HCT116 (cell line): ENCODE results near the gene ACTN4. TPM values are rescaled to one million over a fixed set of nuclear protein-coding genes. Genes with fewer than 3 reads are reported as not detected.

ENCODE experiments used
- ATAC-seq: fragments of 200-7000 bp; cut with Tn5 transposase; 2 replicates; pipeline ENCODE4 v1.9.1; 2020; ENCODE audit warnings: mild to moderate bottlenecking, moderate library complexity
- BruUV-seq: library from RNA; stranded (reverse); fragments of 400-500 nt; replicated peaks from 2 replicates; lab custom pipeline; 2021; lab: Mats Ljungman, UMichigan
- CTCF ChIA-PET: fragments of 300-600 bp; sonication (Branson Sonifier 250); formaldehyde crosslinking; loops from one replicate; lab custom pipeline; 2021; ENCODE audit warnings: antibody characterized with exemption; lab: Charles Lee
- POLR2A ChIA-PET: fragments of 300-600, 350-600 bp; sonication (Branson Sonifier 250); formaldehyde crosslinking; loops from one replicate; lab custom pipeline; 2021; ENCODE audit warnings: antibody characterized with exemption; lab: Charles Lee
- RAD21 ChIA-PET, 2 experiments: fragments of 300-600 bp; sonication (Branson Sonifier 250); formaldehyde crosslinking; loops; one replicate each; lab custom pipeline; 2023; ENCODE audit warnings: low total read pairs in 2 of 2; ENCODE audit not compliant: uncharacterized antibody in 2 of 2, unreplicated experiment in 2 of 2, low non-redundant PET in 1 of 2; lab: Charles Lee
- DNase-seq: peaks from one replicate; pipeline ENCODE4 v3.0.0-alpha.2; 2010; ENCODE audit warnings: low read depth, low spot score
- H2AFZ ChIP-seq: fragments of 200-600 bp; shearing (Covaris generic), sonication (generic); 2 replicates; pipeline ENCODE4 v1.6.1; 2017; ENCODE audit warnings: low read depth, mixed run types, mixed read lengths, antibody characterized with exemption, low read length; ENCODE audit not compliant: poor library complexity, severe bottlenecking
- H3K27ac ChIP-seq: 2 replicates; pipeline ENCODE4 v1.5.1; 2012; ENCODE audit warnings: low read depth, low read length
- H3K27me3 ChIP-seq: fragments of 200-600 bp; sonication (generic); 2 replicates; pipeline ENCODE4 v1.6.1; 2016; ENCODE audit warnings: mixed run types, low read length, mixed read lengths; ENCODE audit not compliant: insufficient read depth
- H3K36me3 ChIP-seq, 2 experiments: fragments of 200-500 bp in 1 of 2; fragments of 200-600 bp in 1 of 2; sonication (Bioruptor generic) in 1 of 2; sonication (generic) in 1 of 2; 2 replicates each; pipeline versions ENCODE4 v1.5.1 to v1.6.1; 2014 to 2016; ENCODE audit warnings: low read length in 2 of 2, inconsistent platforms in 1 of 2, mixed read lengths in 1 of 2, mixed run types in 1 of 2; ENCODE audit not compliant: insufficient read depth in 2 of 2, control insufficient read depth in 1 of 2
- H3K4me1 ChIP-seq, 2 experiments: fragments of 200-600 bp in 1 of 2; sonication (generic) in 1 of 2; 2 replicates each; pipeline versions ENCODE4 v1.5.1 to v1.6.1; 2012 to 2017; ENCODE audit warnings: low read length in 2 of 2, inconsistent platforms in 1 of 2, mild to moderate bottlenecking in 1 of 2, mixed read lengths in 1 of 2, mixed run types in 1 of 2, moderate library complexity in 1 of 2; ENCODE audit not compliant: insufficient read depth in 2 of 2, control insufficient read depth in 1 of 2
- H3K4me2 ChIP-seq: fragments of 200-600 bp; sonication (generic); 2 replicates; pipeline ENCODE4 v1.6.1; 2017; ENCODE audit warnings: mixed run types, low read length, mixed read lengths
- H3K4me3 ChIP-seq, 2 experiments: fragments of 200-600 bp in 1 of 2; sonication (generic) in 1 of 2; replicated peaks in 1 of 2; 2 replicates each; pipeline ENCODE4 v1.5.1; 2011 to 2016; ENCODE audit warnings: low read length in 2 of 2, control low read depth in 1 of 2, low read depth in 1 of 2, mild to moderate bottlenecking in 1 of 2, mixed read lengths in 1 of 2, mixed run types in 1 of 2
- H3K79me2 ChIP-seq: fragments of 200-600 bp; sonication (generic); 2 replicates; pipeline ENCODE4 v1.6.1; 2017; ENCODE audit warnings: mild to moderate bottlenecking, mixed run types, low read length, moderate library complexity, mixed read lengths; ENCODE audit not compliant: insufficient read depth
- H3K9ac ChIP-seq: fragments of 200-600 bp; sonication (generic); 2 replicates; pipeline ENCODE4 v1.6.1; 2016; ENCODE audit warnings: low read length, mixed read lengths
- H3K9me2 ChIP-seq: fragments of 200-600 bp; sonication (generic), shearing (Covaris generic); 2 replicates; pipeline ENCODE4 v1.6.1; 2017; ENCODE audit warnings: mixed run types, mild to moderate bottlenecking, moderate library complexity; ENCODE audit not compliant: insufficient read depth
- H3K9me3 ChIP-seq, 2 experiments: fragments of 200-500 bp in 1 of 2; fragments of 200-600 bp in 1 of 2; sonication (Bioruptor generic) in 1 of 2; sonication (generic) in 1 of 2; 2 replicates each; pipeline ENCODE4 v1.6.1; 2014 to 2017; ENCODE audit warnings: low read length in 2 of 2, mixed read lengths in 2 of 2, inconsistent platforms in 1 of 2, low read depth in 1 of 2, mild to moderate bottlenecking in 1 of 2, mixed run types in 1 of 2, moderate library complexity in 1 of 2; ENCODE audit not compliant: control insufficient read depth in 1 of 2, insufficient read depth in 1 of 2
- H4K20me1 ChIP-seq: fragments of 200-600 bp; sonication (generic), shearing (Covaris generic); 2 replicates; pipeline ENCODE4 v1.6.1; 2017; ENCODE audit warnings: mixed run types, mild to moderate bottlenecking, moderate library complexity; ENCODE audit not compliant: insufficient read depth
- CBX3 ChIP-seq: IDR thresholded peaks from 2 replicates; pipeline ENCODE4 v1.6.1; 2012; ENCODE audit warnings: low read depth
- CEBPB ChIP-seq: IDR thresholded peaks from 2 replicates; pipeline ENCODE4 v1.6.1; 2012; ENCODE audit warnings: low read depth
- EGR1 ChIP-seq: IDR thresholded peaks from 2 replicates; pipeline ENCODE4 v1.6.1; 2012; ENCODE audit warnings: low read depth
- EZH2 ChIP-seq: fragments of 200-600 bp; sonication (generic); IDR thresholded peaks from 2 replicates; pipeline ENCODE4 v1.6.1; 2017; ENCODE audit warnings: antibody characterized with exemption, mixed run types
- EZH2phosphoT487 ChIP-seq: fragments of 200-600 bp; IDR thresholded peaks from 2 replicates; pipeline ENCODE4 v1.6.1; 2018; ENCODE audit warnings: antibody characterized with exemption, borderline replicate concordance
- FOSL1 ChIP-seq: IDR thresholded peaks from 2 replicates; pipeline ENCODE4 v1.6.1; 2012; ENCODE audit warnings: low read depth
- JUND ChIP-seq: IDR thresholded peaks from 2 replicates; pipeline ENCODE4 v1.6.1; 2012
- MAX ChIP-seq: IDR thresholded peaks from 2 replicates; pipeline ENCODE4 v1.6.1; 2012
- POLR2A ChIP-seq: IDR thresholded peaks from 2 replicates; pipeline ENCODE4 v1.7.0; 2011; ENCODE audit warnings: borderline replicate concordance; ENCODE audit not compliant: insufficient read depth, insufficient read length; ENCODE audit errors: extremely low read depth
- POLR2AphosphoS5 ChIP-seq: IDR thresholded peaks from 2 replicates; pipeline ENCODE4 v1.6.1; 2011; ENCODE audit warnings: mild to moderate bottlenecking, low read depth, low read length, moderate library complexity
- RAD21 ChIP-seq: IDR thresholded peaks from 2 replicates; pipeline ENCODE4 v1.6.1; 2012; ENCODE audit warnings: low read depth, mild to moderate bottlenecking
- SIN3A ChIP-seq: IDR thresholded peaks from 2 replicates; pipeline ENCODE4 v1.6.1; 2012; ENCODE audit warnings: low read depth
- SP1 ChIP-seq: IDR thresholded peaks from 2 replicates; pipeline ENCODE4 v1.6.1; 2012; ENCODE audit warnings: low read depth
- SRF ChIP-seq: IDR thresholded peaks from 2 replicates; pipeline ENCODE4 v1.6.1; 2012; ENCODE audit warnings: low read depth
- TCF7L2 ChIP-seq: IDR thresholded peaks from 2 replicates; pipeline ENCODE4 v1.7.0; 2011; ENCODE audit warnings: borderline replicate concordance, inconsistent platforms; ENCODE audit not compliant: insufficient read depth, insufficient read length; ENCODE audit errors: extremely low read depth
- YY1 ChIP-seq: IDR thresholded peaks from 2 replicates; pipeline ENCODE4 v1.6.1; 2011; ENCODE audit warnings: low read length, low read depth, moderate library complexity, mild to moderate bottlenecking; ENCODE audit not compliant: insufficient replicate concordance; ENCODE audit errors: extremely low read depth
- ZBTB33 ChIP-seq: IDR thresholded peaks from 2 replicates; pipeline ENCODE4 v1.6.1; 2011; ENCODE audit warnings: mild to moderate bottlenecking, low read length, moderate library complexity; ENCODE audit not compliant: insufficient replicate concordance; ENCODE audit errors: extremely low read depth
- ZFX ChIP-seq: fragments of 450-650 bp; IDR thresholded peaks from 2 replicates; pipeline ENCODE4 v1.6.1; 2017
- ZNF274 ChIP-seq: fragments of 200-500 bp; sonication (Bioruptor generic); IDR thresholded peaks from 2 replicates; pipeline ENCODE4 v1.6.1; 2014; ENCODE audit warnings: mild to moderate bottlenecking, low read depth, low read length, inconsistent platforms
- intact Hi-C: fragments of 100-400 bp; cut with micrococcal nuclease; formaldehyde crosslinking; loops from 2 replicates; pipeline ENCODE4 v1.10.0; 2022
- total RNA-seq: library from RNA; stranded (reverse); gene quantifications from one replicate; pipeline ENCODE4 v1.2.1, GENCODE V29; 2021; ENCODE audit not compliant: unreplicated experiment
- TF ChIP-seq, protein P1 (sequence below): IDR thresholded peaks from 2 replicates; pipeline ENCODE4 v1.6.1; 2012; ENCODE audit warnings: low read depth
- TF ChIP-seq, protein P2 (sequence below): IDR thresholded peaks from 2 replicates; pipeline ENCODE4 v1.6.1; 2012

ACTN4 gene
- total RNA-seq, 1 experiment from 2014 or later = 651 TPM

DNA sequence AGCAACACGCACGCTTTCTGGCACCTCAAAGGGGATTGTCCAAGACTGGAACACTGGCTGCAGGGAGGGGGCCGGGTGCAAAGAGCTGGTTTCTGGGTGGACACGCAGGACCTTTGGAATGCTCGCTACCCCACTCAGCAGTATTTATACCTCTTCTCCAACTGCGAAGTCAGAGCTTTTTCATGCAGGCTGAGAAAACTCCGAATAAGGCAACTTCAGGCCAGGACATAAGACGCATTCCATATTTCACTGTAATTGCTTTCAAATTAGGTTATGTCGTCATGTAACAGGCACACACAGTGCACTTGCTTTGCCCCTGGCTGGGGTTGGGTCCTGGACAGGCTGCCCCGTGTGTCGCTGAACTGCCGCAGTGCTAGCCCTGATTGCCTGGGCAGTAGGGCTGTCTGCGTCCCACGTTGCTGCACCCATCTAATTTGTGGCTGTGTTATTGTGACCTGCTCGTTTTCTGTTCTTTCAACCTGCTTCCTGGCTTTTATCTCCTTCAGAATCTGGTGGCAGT lies 44.5 kb downstream of the ACTN4 start:
- no TSS peak for BruUV-seq
- H3K4me1 ChIP-seq = peaks cover 76 to 100% of the 10 kb centered on the region in 2 experiments
- peak overlapping the region; percentile 30 to 48 for H3K4me3 ChIP-seq
- peak overlapping the region; percentile 96 for H3K27ac ChIP-seq
- no peaks in the 10 kb centered on the region for H3K27me3 ChIP-seq
- no peak overlapping the region for H2AFZ ChIP-seq
- peak overlapping the region; percentile 86 for H3K4me2 ChIP-seq
- ChIA-PET RAD21 (no interaction called here), CTCF (interaction anchor here (0.7 to 1.0 kb wide), 2 partner anchors 53 to 57 kb away, joined by 3 read pairs; no protein-coding TSS in a partner anchor), POLR2A (interaction anchor here (0.7 to 2.9 kb wide), 5 partner anchors 9 to 289 kb away, joined by 3 to 25 read pairs (median 3); partner anchors contain the start of genes ACTN4 and FAM98C)
- no peaks in the 10 kb centered on the region for H4K20me1 ChIP-seq
- intact Hi-C loops = no loop called here
- peaks cover 2 to 43% of the 10 kb centered on the region in 2 experiments; a peak in 2 of 4 replicates for H3K36me3 ChIP-seq
- ATAC-seq (peak; percentile 48), DNase-seq (peak; percentile 78)
- H3K9me2 ChIP-seq = no peaks in the 10 kb centered on the region
- H3K9ac ChIP-seq = peak overlapping the region; percentile 83
- H3K79me2 ChIP-seq = peaks cover 100% of the 10 kb centered on the region
- H3K9me3 ChIP-seq = no peaks in the 10 kb centered on the region
- TF ChIP-seq EGR1 = no peak
- TF ChIP-seq FOSL1 = peak; percentile 41; the same call in 1 of the 2 replicates
- peak; percentile 67; the same call in 1 of the 2 replicates for TF ChIP-seq SRF
- TF ChIP-seq CBX3 = peak; percentile 55; the same call in 1 of the 2 replicates
- no peak for TF ChIP-seq ZFX
- TF ChIP-seq POLR2A = no peak
- no peak for TF ChIP-seq ZNF274
- no peak for TF ChIP-seq EZH2
- TF ChIP-seq EZH2phosphoT487 = no peak
- peak; percentile 53 for TF ChIP-seq MAX
- TF ChIP-seq RAD21 = no peak
- TF ChIP-seq, protein P1, sequence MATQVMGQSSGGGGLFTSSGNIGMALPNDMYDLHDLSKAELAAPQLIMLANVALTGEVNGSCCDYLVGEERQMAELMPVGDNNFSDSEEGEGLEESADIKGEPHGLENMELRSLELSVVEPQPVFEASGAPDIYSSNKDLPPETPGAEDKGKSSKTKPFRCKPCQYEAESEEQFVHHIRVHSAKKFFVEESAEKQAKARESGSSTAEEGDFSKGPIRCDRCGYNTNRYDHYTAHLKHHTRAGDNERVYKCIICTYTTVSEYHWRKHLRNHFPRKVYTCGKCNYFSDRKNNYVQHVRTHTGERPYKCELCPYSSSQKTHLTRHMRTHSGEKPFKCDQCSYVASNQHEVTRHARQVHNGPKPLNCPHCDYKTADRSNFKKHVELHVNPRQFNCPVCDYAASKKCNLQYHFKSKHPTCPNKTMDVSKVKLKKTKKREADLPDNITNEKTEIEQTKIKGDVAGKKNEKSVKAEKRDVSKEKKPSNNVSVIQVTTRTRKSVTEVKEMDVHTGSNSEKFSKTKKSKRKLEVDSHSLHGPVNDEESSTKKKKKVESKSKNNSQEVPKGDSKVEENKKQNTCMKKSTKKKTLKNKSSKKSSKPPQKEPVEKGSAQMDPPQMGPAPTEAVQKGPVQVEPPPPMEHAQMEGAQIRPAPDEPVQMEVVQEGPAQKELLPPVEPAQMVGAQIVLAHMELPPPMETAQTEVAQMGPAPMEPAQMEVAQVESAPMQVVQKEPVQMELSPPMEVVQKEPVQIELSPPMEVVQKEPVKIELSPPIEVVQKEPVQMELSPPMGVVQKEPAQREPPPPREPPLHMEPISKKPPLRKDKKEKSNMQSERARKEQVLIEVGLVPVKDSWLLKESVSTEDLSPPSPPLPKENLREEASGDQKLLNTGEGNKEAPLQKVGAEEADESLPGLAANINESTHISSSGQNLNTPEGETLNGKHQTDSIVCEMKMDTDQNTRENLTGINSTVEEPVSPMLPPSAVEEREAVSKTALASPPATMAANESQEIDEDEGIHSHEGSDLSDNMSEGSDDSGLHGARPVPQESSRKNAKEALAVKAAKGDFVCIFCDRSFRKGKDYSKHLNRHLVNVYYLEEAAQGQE = no peak
- peak; percentile 38; the same call in 1 of the 2 replicates for TF ChIP-seq POLR2AphosphoS5
- 0 out of 2 replicates have a peak, but pooled peaks have one; percentile 34 for TF ChIP-seq SIN3A
- no peak for TF ChIP-seq TCF7L2
- TF ChIP-seq SP1 = peak; percentile 57
- peak; percentile 32; the same call in 1 of the 2 replicates for TF ChIP-seq JUND
- TF ChIP-seq, protein P2, sequence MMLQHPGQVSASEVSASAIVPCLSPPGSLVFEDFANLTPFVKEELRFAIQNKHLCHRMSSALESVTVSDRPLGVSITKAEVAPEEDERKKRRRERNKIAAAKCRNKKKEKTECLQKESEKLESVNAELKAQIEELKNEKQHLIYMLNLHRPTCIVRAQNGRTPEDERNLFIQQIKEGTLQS = no peak
- no peak for TF ChIP-seq YY1
- TF ChIP-seq ZBTB33 = no peak
- no peak for TF ChIP-seq CEBPB
